HG03064 (cell line): Measurements from ENCODE around the gene GOLGA6L25.
"Not testable (repeated sequence)": the region's sequence is repeated elsewhere in the genome, so short reads cannot be mapped to it uniquely, and the experiment has no call there.

Experiments used
- ATAC-seq: cut with Tn5 transposase; IDR thresholded peaks from one replicate; pipeline ENCODE4 v1.9.1; 2021; ENCODE audit warnings: low read depth; ENCODE audit not compliant: unreplicated experiment

The GOLGA6L25 gene, protein sequence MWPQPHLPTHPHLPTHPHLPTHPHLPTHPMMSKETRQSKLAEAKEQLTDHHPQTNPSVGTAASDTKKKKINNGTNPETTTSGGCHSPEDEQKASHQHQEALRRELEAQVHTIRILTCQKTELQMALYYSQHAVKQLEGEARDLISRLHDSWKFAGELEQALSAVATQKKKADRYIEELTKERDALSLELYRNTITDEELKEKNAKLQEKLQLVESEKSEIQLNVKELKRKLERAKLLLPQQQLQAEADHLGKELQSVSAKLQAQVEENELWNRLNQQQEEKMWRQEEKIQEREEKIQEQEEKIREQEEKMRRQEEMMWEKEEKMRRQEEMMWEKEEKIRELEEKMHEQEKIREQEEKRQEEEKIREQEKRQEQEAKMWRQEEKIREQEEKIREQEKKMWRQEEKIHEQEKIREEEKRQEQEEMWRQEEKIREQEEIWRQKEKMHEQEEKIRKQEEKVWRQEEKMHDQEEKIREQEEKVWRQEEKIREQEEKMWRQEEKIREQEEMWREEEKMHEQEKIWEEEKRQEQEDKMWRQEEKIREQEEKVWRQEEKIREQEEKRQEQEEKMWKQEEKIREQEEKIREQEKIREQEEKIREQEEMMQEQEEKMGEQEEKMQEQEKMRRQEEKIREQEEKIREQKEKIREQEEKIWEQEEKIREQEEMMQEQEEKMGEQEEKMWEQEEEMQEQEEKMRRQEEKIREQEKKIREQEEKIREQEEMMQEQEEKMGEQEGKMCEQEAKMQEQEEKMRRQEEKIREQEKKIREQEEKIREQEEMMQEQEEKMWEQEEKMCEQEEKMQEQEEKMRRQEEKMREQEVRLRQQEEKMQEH

DNA sequence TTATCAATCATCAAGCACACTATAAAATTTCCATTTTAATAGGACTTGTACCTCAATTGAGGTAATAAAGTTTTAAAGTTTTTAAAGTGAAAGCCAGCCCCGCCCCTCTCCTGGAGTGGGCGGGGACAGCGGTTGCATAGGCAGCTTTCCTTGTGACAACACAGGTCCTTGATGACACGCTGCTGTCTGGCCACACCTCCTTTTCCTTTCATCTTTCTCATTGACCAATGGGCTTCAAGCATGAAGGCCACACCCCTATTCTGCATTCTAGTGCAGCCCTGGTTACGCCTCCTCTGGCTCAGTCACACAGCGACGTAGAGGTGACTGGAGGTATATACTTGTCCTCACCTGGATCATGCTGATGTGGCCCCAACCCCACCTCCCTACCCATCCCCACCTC is at the start of gene GOLGA6L25:
Gene GOLGA6L25 (plus strand): TSS at position 301 of the 400 bp plus-strand sequence. CDS start 61 bp downstream, at position 362.
- ATAC-seq, result not testable (repeated sequence)

- ATAC-seq, result not testable (repeated sequence)
Observed at GRCh38 chr15:28508217-28508889, 45.0 kb upstream of the GOLGA6L25 start.

- not testable (repeated sequence) for ATAC-seq
Observed at GRCh38 chr15:28514128-28514527, 39.2 kb upstream of the GOLGA6L25 start.

GRCh38 chr15:28515208-28515607 is 38.2 kb upstream of the GOLGA6L25 start:
- ATAC-seq, result not testable (repeated sequence)

DNA sequence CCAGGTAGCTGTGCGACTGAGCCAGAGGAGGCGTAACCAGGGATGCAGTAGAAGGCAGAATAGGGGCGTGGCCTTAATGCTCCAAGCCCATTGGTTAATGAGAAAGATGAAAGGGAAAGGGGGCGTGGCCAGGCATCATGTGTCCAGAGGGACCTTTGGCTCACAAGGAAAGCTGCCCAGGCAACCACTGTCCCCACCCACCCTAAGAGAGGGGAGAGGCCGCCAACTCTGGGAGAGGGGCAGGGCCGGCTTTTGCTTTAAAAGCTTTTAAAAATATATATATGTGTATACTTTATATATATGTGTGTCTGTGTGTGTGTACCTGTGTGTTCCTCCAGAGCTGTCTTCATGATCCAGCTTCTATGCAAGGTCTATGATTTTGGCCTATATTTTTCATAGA is 20.4 kb upstream of the GOLGA6L25 start, which contains the start of gene GOLGA8G:
Gene GOLGA8G (minus strand): TSS at position 18 of the 400 bp plus-strand sequence. CDS start 62 bp downstream, outside the sequence.
- ATAC-seq, result not testable (repeated sequence)

- ATAC-seq, result not testable (repeated sequence)
Observed at GRCh38 chr15:28573351-28573750, 20.0 kb downstream of the GOLGA6L25 start.

GRCh38 chr15:28588977-28589606 is 35.7 kb downstream of the GOLGA6L25 start:
- not testable (repeated sequence) for ATAC-seq

GRCh38 chr15:28589769-28590168 is 36.4 kb downstream of the GOLGA6L25 start:
- ATAC-seq, result not testable (repeated sequence)

GRCh38 chr15:28592395-28592794 is 39.0 kb downstream of the GOLGA6L25 start:
- ATAC-seq, result not testable (repeated sequence)

DNA sequence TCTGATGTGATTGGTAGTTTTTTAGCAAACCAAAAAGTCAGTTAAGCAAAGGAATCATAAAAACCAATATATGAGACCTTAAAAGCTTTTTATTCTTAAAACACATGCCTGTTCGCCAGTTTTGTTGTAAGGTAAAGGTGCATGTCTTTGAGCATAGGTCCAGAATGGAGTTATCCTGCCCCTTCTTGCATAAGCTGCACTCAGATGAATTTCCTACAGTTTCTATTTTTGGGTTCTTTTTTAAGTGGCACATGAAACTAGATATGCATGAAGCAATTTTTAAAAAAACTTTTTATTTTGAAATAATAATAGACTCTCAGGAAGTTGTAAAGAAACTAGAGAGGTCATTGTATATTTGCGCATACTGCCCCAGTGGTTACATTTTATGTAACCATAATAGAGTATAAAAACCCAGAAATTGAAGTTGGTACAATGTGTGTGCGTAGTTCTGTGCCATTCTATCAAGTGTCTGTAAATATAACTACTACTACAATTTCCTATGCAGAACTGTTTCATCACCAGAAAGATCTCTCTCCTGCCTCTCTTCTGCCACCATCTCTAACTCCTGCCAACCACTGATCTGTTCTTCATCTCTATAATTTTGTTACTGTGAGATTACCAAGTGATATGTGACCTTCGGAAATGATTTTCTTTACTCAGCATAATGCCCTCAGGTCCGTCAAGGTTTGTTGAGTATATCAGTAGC is 40.2 kb downstream of the GOLGA6L25 start:
- not testable (repeated sequence) for ATAC-seq

- ATAC-seq, result not testable (repeated sequence)
Observed at GRCh38 chr15:28597471-28597870, 44.1 kb downstream of the GOLGA6L25 start.

DNA sequence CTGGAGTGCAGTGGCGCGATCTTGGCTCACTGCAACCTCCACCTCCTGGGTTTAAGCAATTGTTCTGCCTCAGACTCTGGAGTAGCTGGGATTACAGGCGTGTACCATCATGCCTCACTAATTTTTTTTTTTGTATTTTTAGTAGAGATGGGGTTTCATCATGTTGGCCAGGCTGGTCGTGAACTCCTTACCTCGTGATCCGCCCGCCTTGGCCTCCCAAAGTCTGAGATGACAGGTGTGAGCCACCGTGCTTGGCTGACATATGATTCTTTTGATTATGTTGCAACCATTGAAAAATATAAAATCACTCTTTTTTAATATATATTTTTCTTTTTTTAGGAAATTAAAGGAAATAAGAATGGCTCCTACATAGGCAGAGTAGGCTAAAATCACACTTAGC is 44.8 kb downstream of the GOLGA6L25 start:
- not testable (repeated sequence) for ATAC-seq

- ATAC-seq, result not testable (repeated sequence)
Observed at GRCh38 chr15:28602152-28602551, 48.8 kb downstream of the GOLGA6L25 start.
